ENCODE results near the gene YKT6. TPM values are rescaled to one million over a fixed set of nuclear protein-coding genes. Genes with fewer than 3 reads are reported as not detected.

YKT6 gene
- total RNA-seq, 4 donors from 2014 or later = 36.2 to 54.6 (median 43.6) TPM

GRCh38 chr7:44237696-44238095 is 36.9 kb downstream of the YKT6 start:
- Histone ChIP-seq H3K4me1 (peaks cover 0 to 11% (median 0%) of the 10 kb centered on the region in 4 donors), H3K36me3 (no peaks in the 10 kb centered on the region), H3K4me3 (no peak overlapping the region), H3K27ac (peak overlapping the region in 1 of 4 donors; percentile 33), H3K9me3 (no peaks in the 10 kb centered on the region), H3K27me3 (no peaks in the 10 kb centered on the region)
- TF ChIP-seq EP300 (IDR thresholded peaks at IDR 0.05) (no peak), POLR2A (IDR thresholded peaks at IDR 0.05) (no peak), CTCF (IDR thresholded peaks at IDR 0.05) (no peak)
- 89 to 97% methylated on average over 6 to 8 of the region's 10 CpGs for WGBS, 2 donors
- no peak for DNase-seq (ENCODE audit: low spot score in 2 of 2)

- TF ChIP-seq EP300 (IDR thresholded peaks at IDR 0.05) = no peak
- no peak for TF ChIP-seq CTCF (IDR thresholded peaks at IDR 0.05)
- TF ChIP-seq POLR2A (IDR thresholded peaks at IDR 0.05) = no peak
- Histone ChIP-seq H3K9me3 (no peaks in the 10 kb centered on the region), H3K36me3 (no peaks in the 10 kb centered on the region), H3K4me3 (no peak overlapping the region), H3K27me3 (no peaks in the 10 kb centered on the region), H3K4me1 (peaks cover 0 to 11% (median 0%) of the 10 kb centered on the region in 4 donors), H3K27ac (peak overlapping the region in 1 of 4 donors; percentile 33)
- 65 to 72% methylated on average over 14 to 17 of the region's 17 CpGs for WGBS, 2 donors
- no peak for DNase-seq (ENCODE audit: low spot score in 2 of 2)
These were observed 37.4 kb downstream of the YKT6 start for GRCh38 chr7:44238116-44238695.

GRCh38 chr7:44239361-44239760 is 38.6 kb downstream of the YKT6 start:
- 64 to 75% methylated on average over 16 to 20 of the region's 24 CpGs for WGBS, 2 donors
- Histone ChIP-seq H3K9me3 (no peaks in the 10 kb centered on the region), H3K4me3 (no peak overlapping the region), H3K4me1 (peaks cover 0 to 11% (median 0%) of the 10 kb centered on the region in 4 donors), H3K27me3 (no peaks in the 10 kb centered on the region), H3K36me3 (no peaks in the 10 kb centered on the region), H3K27ac (peak overlapping the region in 1 of 4 donors; percentile 9)
- TF ChIP-seq POLR2A (IDR thresholded peaks at IDR 0.05) (no peak), EP300 (IDR thresholded peaks at IDR 0.05) (no peak), CTCF (IDR thresholded peaks at IDR 0.05) (no peak)
- DNase-seq (ENCODE audit: low spot score in 2 of 2) = no peak

- H3K4me1 ChIP-seq = peaks cover 0 to 11% (median 0%) of the 10 kb centered on the region in 4 donors
- TF ChIP-seq POLR2A (IDR thresholded peaks at IDR 0.05) = no peak
- no peak for TF ChIP-seq CTCF (IDR thresholded peaks at IDR 0.05)
- no peak for TF ChIP-seq EP300 (IDR thresholded peaks at IDR 0.05)
- no peaks in the 10 kb centered on the region for H3K36me3 ChIP-seq
- H3K4me3 ChIP-seq = no peak overlapping the region
- DNase-seq (ENCODE audit: low spot score in 2 of 2) = no peak
- H3K9me3 ChIP-seq = no peaks in the 10 kb centered on the region
- H3K27me3 ChIP-seq = no peaks in the 10 kb centered on the region
- H3K27ac ChIP-seq = peak overlapping the region in 2 of 4 donors; percentile 28 to 73
- WGBS, 2 donors = 74 to 76% methylated on average over 15 to 16 of the region's 16 CpGs
These were observed 39.6 kb downstream of the YKT6 start for GRCh38 chr7:44240376-44240775.

GRCh38 chr7:44240983-44241510 is 40.3 kb downstream of the YKT6 start:
- DNase-seq (ENCODE audit: low spot score in 2 of 2) = peak; percentile 40 to 61
- peak overlapping the region in 2 of 4 donors; percentile 28 to 73 for H3K27ac ChIP-seq
- H3K4me1 ChIP-seq = peaks cover 0 to 11% (median 0%) of the 10 kb centered on the region in 4 donors
- WGBS, 2 donors = 0 to 5% methylated on average over 1 to 5 of the region's 10 CpGs
- no peaks in the 10 kb centered on the region for H3K27me3 ChIP-seq
- TF ChIP-seq EP300 (IDR thresholded peaks at IDR 0.05) (no peak), CTCF (IDR thresholded peaks at IDR 0.05) (peak; percentile 64 to 80 (median 70))
- H3K4me3 ChIP-seq = peak overlapping the region in 1 of 4 donors; percentile 4
- no peaks in the 10 kb centered on the region for H3K9me3 ChIP-seq
- H3K36me3 ChIP-seq = no peaks in the 10 kb centered on the region

All from tibial nerve (tissue), 4 donors.